ENCODE measurements around the gene PHF21B. TPM values are rescaled to one million over a fixed set of nuclear protein-coding genes. Genes with fewer than 3 reads are reported as not detected.

Gene PHF21B
- total RNA-seq, 1 experiment from 2014 or later: 4.5 TPM

GRCh38 chr22:44931077-44931540 is 78.7 kb downstream of the PHF21B start:
- no peak overlapping the region for H3K27ac ChIP-seq (ENCODE audit: low read length)
- no peaks in the 10 kb centered on the region for H3K36me3 ChIP-seq (ENCODE audit: control insufficient read depth, insufficient read depth, low read length)
- CTCF ChIA-PET: no interaction called here
- ATAC-seq (no peak), DNase-seq (ENCODE audit: low read depth, low spot score) (no peak)
- no peak overlapping the region for H3K4me3 ChIP-seq (ENCODE audit: low read depth in 2 of 2, low read length in 2 of 2)
- POLR2A ChIA-PET: no interaction called here
- no peaks in the 10 kb centered on the region for H3K4me1 ChIP-seq (ENCODE audit: control insufficient read depth, insufficient read depth, low read length)
- H3K27me3 ChIP-seq (ENCODE audit: control insufficient read depth, insufficient read depth, low read length): no peaks in the 10 kb centered on the region
- intact Hi-C loops (cut with micrococcal nuclease; ENCODE audit: unreplicated experiment): no loop called here
- in situ Hi-C loops (cut with HindIII; ENCODE audit: low pct_unique_long_range_greater_than_20kb, low sequenced_read_pairs): no loop called here
- H3K9me3 ChIP-seq (ENCODE audit: control insufficient read depth, insufficient read depth, low read depth, low read length): no peaks in the 10 kb centered on the region
- BruUV-seq (replicated peaks): no TSS peak
- TF ChIP-seq POLR2AphosphoS5 (IDR thresholded peaks at IDR 0.05; ENCODE audit: low read depth, low read length) (no peak), TCF7L2 (IDR thresholded peaks at IDR 0.05; ENCODE audit: low read depth, low read length) (no peak), SIN3A (IDR thresholded peaks at IDR 0.05; ENCODE audit: borderline replicate concordance, insufficient read depth, low read depth, low read length) (no peak), CTCF (IDR thresholded peaks at IDR 0.05) (no peak), REST (IDR thresholded peaks at IDR 0.05; ENCODE audit: insufficient read depth in 1 of 2, low read depth in 2 of 2, low read length in 1 of 2) (no peak)

GRCh38 chr22:44930711-44931035 is 79.1 kb downstream of the PHF21B start:
- Histone ChIP-seq H3K4me1 (ENCODE audit: control insufficient read depth, insufficient read depth, low read length) (no peaks in the 10 kb centered on the region), H3K9me3 (ENCODE audit: control insufficient read depth, insufficient read depth, low read depth, low read length) (no peaks in the 10 kb centered on the region), H3K36me3 (ENCODE audit: control insufficient read depth, insufficient read depth, low read length) (no peaks in the 10 kb centered on the region), H3K4me3 (ENCODE audit: low read depth in 2 of 2, low read length in 2 of 2) (no peak overlapping the region), H3K27me3 (ENCODE audit: control insufficient read depth, insufficient read depth, low read length) (no peaks in the 10 kb centered on the region), H3K27ac (ENCODE audit: low read length) (no peak overlapping the region)
- no peak for DNase-seq (ENCODE audit: low read depth, low spot score)
- ChIA-PET POLR2A (no interaction called here), CTCF (no interaction called here)
- no peak for TF ChIP-seq POLR2AphosphoS5 (IDR thresholded peaks at IDR 0.05; ENCODE audit: low read depth, low read length)
- TF ChIP-seq TCF7L2 (IDR thresholded peaks at IDR 0.05; ENCODE audit: low read depth, low read length): no peak
- no peak for TF ChIP-seq SIN3A (IDR thresholded peaks at IDR 0.05; ENCODE audit: borderline replicate concordance, insufficient read depth, low read depth, low read length)
- intact Hi-C loops (cut with micrococcal nuclease; ENCODE audit: unreplicated experiment): no loop called here
- BruUV-seq (replicated peaks): no TSS peak
- no peak for ATAC-seq
- in situ Hi-C loops (cut with HindIII; ENCODE audit: low pct_unique_long_range_greater_than_20kb, low sequenced_read_pairs): no loop called here

- ChIA-PET POLR2A (no interaction called here), CTCF (no interaction called here)
- no peaks in the 10 kb centered on the region for H3K27me3 ChIP-seq (ENCODE audit: control insufficient read depth, insufficient read depth, low read length)
- no peak overlapping the region for H3K27ac ChIP-seq (ENCODE audit: low read length)
- H3K4me1 ChIP-seq (ENCODE audit: control insufficient read depth, insufficient read depth, low read length): no peaks in the 10 kb centered on the region
- no peak for ATAC-seq
- H3K9me3 ChIP-seq (ENCODE audit: control insufficient read depth, insufficient read depth, low read depth, low read length): no peaks in the 10 kb centered on the region
- no peaks in the 10 kb centered on the region for H3K36me3 ChIP-seq (ENCODE audit: control insufficient read depth, insufficient read depth, low read length)
- intact Hi-C loops (cut with micrococcal nuclease; ENCODE audit: unreplicated experiment): no loop called here
- DNase-seq (ENCODE audit: low read depth, low spot score): no peak
- in situ Hi-C loops (cut with HindIII; ENCODE audit: low pct_unique_long_range_greater_than_20kb, low sequenced_read_pairs): no loop called here
- TF ChIP-seq REST (IDR thresholded peaks at IDR 0.05; ENCODE audit: insufficient read depth in 1 of 2, low read depth in 2 of 2, low read length in 1 of 2): no peak
- no peak for TF ChIP-seq TCF7L2 (IDR thresholded peaks at IDR 0.05; ENCODE audit: low read depth, low read length)
- no peak for TF ChIP-seq SIN3A (IDR thresholded peaks at IDR 0.05; ENCODE audit: borderline replicate concordance, insufficient read depth, low read depth, low read length)
- no peak for TF ChIP-seq CTCF (IDR thresholded peaks at IDR 0.05)
- no peak for TF ChIP-seq POLR2AphosphoS5 (IDR thresholded peaks at IDR 0.05; ENCODE audit: low read depth, low read length)
- no peak overlapping the region for H3K4me3 ChIP-seq (ENCODE audit: low read depth in 2 of 2, low read length in 2 of 2)
- BruUV-seq (replicated peaks): no TSS peak
Measured at GRCh38 chr22:44930016-44930710, 79.6 kb downstream of the PHF21B start.
